Mesodermal cell (in vitro differentiated cells): ENCODE results near the gene COX6B2.

Source experiments
- H3K27ac ChIP-seq: 2 replicates; pipeline ENCODE4 v1.7.0; 2013; ENCODE audit warnings: mild to moderate bottlenecking, low read depth, low read length, moderate library complexity; ENCODE audit not compliant: severe bottlenecking
- H3K36me3 ChIP-seq: 2 replicates; pipeline ENCODE4 v1.7.1; 2013; ENCODE audit warnings: mild to moderate bottlenecking, low read length, moderate library complexity; ENCODE audit not compliant: control insufficient read depth, insufficient read depth
- H3K4me1 ChIP-seq: one replicate; pipeline ENCODE4 v1.7.1; 2013; ENCODE audit warnings: mild to moderate bottlenecking, low read length; ENCODE audit not compliant: insufficient read depth, control insufficient read depth, poor library complexity, severe bottlenecking
- H3K4me3 ChIP-seq: 2 replicates; pipeline ENCODE4 v1.7.0; 2013; ENCODE audit warnings: low read length, control low read depth, mild to moderate bottlenecking; ENCODE audit not compliant: insufficient read depth, poor library complexity, severe bottlenecking; ENCODE audit errors: extremely low read depth
- H3K9me3 ChIP-seq: 2 replicates; pipeline ENCODE4 v1.7.1; 2013; ENCODE audit warnings: mild to moderate bottlenecking, low read length, moderate library complexity; ENCODE audit not compliant: control insufficient read depth
- WGBS, 2 experiments: methylation state at CpG; one replicate each; pipeline ENCODE4 v1.1.5; 2013; ENCODE audit warnings: missing lambda C conversion rate in 2 of 2; ENCODE audit not compliant: insufficient coverage in 2 of 2; 5-methylcytosine and 5-hydroxymethylcytosine counted together

The COX6B2 gene

GRCh38 chr19:55346725-55347441, 7.6 kb downstream of the COX6B2 start:
- no peak overlapping the region for H3K4me3 ChIP-seq
- WGBS, 2 experiments, result 93 to 94% methylated on average over 25 to 35 of the region's 41 CpGs
- H3K27ac ChIP-seq, result no peak overlapping the region
- no peaks in the 10 kb centered on the region for H3K9me3 ChIP-seq
- peaks cover 21% of the 10 kb centered on the region for H3K4me1 ChIP-seq
- H3K36me3 ChIP-seq, result peaks cover 49% of the 10 kb centered on the region

- 92 to 94% methylated on average over 36 to 40 of the region's 43 CpGs for WGBS, 2 experiments
- no peak overlapping the region for H3K27ac ChIP-seq
- peaks cover 25% of the 10 kb centered on the region for H3K4me1 ChIP-seq
- H3K36me3 ChIP-seq, result peaks cover 52% of the 10 kb centered on the region
- no peak overlapping the region for H3K4me3 ChIP-seq
- no peaks in the 10 kb centered on the region for H3K9me3 ChIP-seq
Observed at GRCh38 chr19:55345818-55346724, 8.4 kb downstream of the COX6B2 start.

- no peak overlapping the region for H3K4me3 ChIP-seq
- H3K27ac ChIP-seq, result no peak overlapping the region
- H3K36me3 ChIP-seq, result peaks cover 52% of the 10 kb centered on the region
- H3K4me1 ChIP-seq, result peaks cover 25% of the 10 kb centered on the region
- 91 to 96% methylated on average over 18 to 22 of the region's 22 CpGs for WGBS, 2 experiments
- no peaks in the 10 kb centered on the region for H3K9me3 ChIP-seq
Observed at GRCh38 chr19:55345101-55345817, 9.3 kb downstream of the COX6B2 start.

- Histone ChIP-seq H3K9me3 (no peaks in the 10 kb centered on the region), H3K27ac (no peak overlapping the region), H3K4me1 (peaks cover 25% of the 10 kb centered on the region), H3K4me3 (no peak overlapping the region), H3K36me3 (peaks cover 47% of the 10 kb centered on the region)
- 97 to 100% methylated on average over 6 to 8 of the region's 9 CpGs for WGBS, 2 experiments
Observed at GRCh38 chr19:55344444-55344843, 10.1 kb downstream of the COX6B2 start.

GRCh38 chr19:55341595-55342531, 12.7 kb downstream of the COX6B2 start:
- WGBS, 2 experiments, result 87 to 91% methylated on average over 40 to 47 of the region's 50 CpGs
- Histone ChIP-seq H3K36me3 (peaks cover 37% of the 10 kb centered on the region), H3K27ac (no peak overlapping the region), H3K4me3 (peak overlapping the region; percentile 77), H3K4me1 (peaks cover 12% of the 10 kb centered on the region), H3K9me3 (no peaks in the 10 kb centered on the region)

GRCh38 chr19:55341171-55341588, 13.3 kb downstream of the COX6B2 start:
- peak overlapping the region; percentile 77 for H3K4me3 ChIP-seq
- WGBS, 2 experiments, result 13 to 20% methylated on average over 1 to 4 of the region's 15 CpGs
- H3K4me1 ChIP-seq, result peaks cover 12% of the 10 kb centered on the region
- H3K27ac ChIP-seq, result no peak overlapping the region
- peaks cover 36% of the 10 kb centered on the region for H3K36me3 ChIP-seq
- H3K9me3 ChIP-seq, result no peaks in the 10 kb centered on the region

- WGBS, 2 experiments, result 0 to 2% methylated on average over 13 to 19 of the region's 24 CpGs
- H3K4me3 ChIP-seq, result peak overlapping the region; percentile 77
- H3K36me3 ChIP-seq, result peaks cover 36% of the 10 kb centered on the region
- no peaks in the 10 kb centered on the region for H3K9me3 ChIP-seq
- H3K4me1 ChIP-seq, result peaks cover 12% of the 10 kb centered on the region
- H3K27ac ChIP-seq, result peak overlapping the region; percentile 59
Observed at GRCh38 chr19:55340784-55341147, 13.8 kb downstream of the COX6B2 start.

- 3 to 4% methylated on average over 28 to 40 of the region's 44 CpGs for WGBS, 2 experiments
- H3K4me1 ChIP-seq, result peaks cover 12% of the 10 kb centered on the region
- no peaks in the 10 kb centered on the region for H3K9me3 ChIP-seq
- H3K36me3 ChIP-seq, result peaks cover 33% of the 10 kb centered on the region
- peak overlapping the region; percentile 59 for H3K27ac ChIP-seq
- peak overlapping the region; percentile 77 for H3K4me3 ChIP-seq
Observed at GRCh38 chr19:55339889-55340783, 14.4 kb downstream of the COX6B2 start.

- WGBS, 2 experiments, result 0% methylated on average over 55 to 56 of the region's 63 CpGs
- H3K27ac ChIP-seq, result peak within 1 kb of the TSS; percentile 100
Observed at GRCh38 chr19:55339105-55339888, 15.2 kb downstream of the COX6B2 start, which contains the start of gene KMT5C. Gene KMT5C (plus strand): TSS chr19:55339876. CDS start chr19:55341937, 2,061 bp downstream.

More at GRCh38 chr19:55339105-55339888, 15.2 kb downstream of the COX6B2 start, which contains the start of gene KMT5C:
- peaks cover 6% of the 10 kb centered on the region for H3K4me1 ChIP-seq
- peak within 1 kb of the TSS; percentile 77 for H3K4me3 ChIP-seq
- no peaks in the 10 kb centered on the region for H3K9me3 ChIP-seq
- H3K36me3 ChIP-seq, result peaks cover 25% of the 10 kb centered on the region
